HCT116 (cell line): ENCODE data around the gene CTNND2. TPM values are rescaled to one million over a fixed set of nuclear protein-coding genes. Genes with fewer than 3 reads are reported as not detected.

Experiments
- ATAC-seq: fragments of 200-7000 bp; cut with Tn5 transposase; 2 replicates; pipeline ENCODE4 v1.9.1; 2020; ENCODE audit warnings: mild to moderate bottlenecking, moderate library complexity
- BruUV-seq: library from RNA; stranded (reverse); fragments of 400-500 nt; replicated peaks from 2 replicates; lab custom pipeline; 2021; lab: Mats Ljungman, UMichigan
- CTCF ChIA-PET: fragments of 300-600 bp; sonication (Branson Sonifier 250); formaldehyde crosslinking; loops from one replicate; lab custom pipeline; 2021; ENCODE audit warnings: antibody characterized with exemption; lab: Charles Lee
- POLR2A ChIA-PET: fragments of 300-600, 350-600 bp; sonication (Branson Sonifier 250); formaldehyde crosslinking; loops from one replicate; lab custom pipeline; 2021; ENCODE audit warnings: antibody characterized with exemption; lab: Charles Lee
- RAD21 ChIA-PET, 2 experiments: fragments of 300-600 bp; sonication (Branson Sonifier 250); formaldehyde crosslinking; loops; one replicate each; lab custom pipeline; 2023; ENCODE audit warnings: low total read pairs in 2 of 2; ENCODE audit not compliant: uncharacterized antibody in 2 of 2, unreplicated experiment in 2 of 2, low non-redundant PET in 1 of 2; lab: Charles Lee
- DNase-seq: peaks from one replicate; pipeline ENCODE4 v3.0.0-alpha.2; 2010; ENCODE audit warnings: low read depth, low spot score
- H2AFZ ChIP-seq: fragments of 200-600 bp; shearing (Covaris generic), sonication (generic); 2 replicates; pipeline ENCODE4 v1.6.1; 2017; ENCODE audit warnings: low read depth, mixed run types, mixed read lengths, antibody characterized with exemption, low read length; ENCODE audit not compliant: poor library complexity, severe bottlenecking
- H3K27ac ChIP-seq: 2 replicates; pipeline ENCODE4 v1.5.1; 2012; ENCODE audit warnings: low read depth, low read length
- H3K27me3 ChIP-seq: fragments of 200-600 bp; sonication (generic); 2 replicates; pipeline ENCODE4 v1.6.1; 2016; ENCODE audit warnings: mixed run types, low read length, mixed read lengths; ENCODE audit not compliant: insufficient read depth
- H3K36me3 ChIP-seq, 2 experiments: fragments of 200-500 bp in 1 of 2; fragments of 200-600 bp in 1 of 2; sonication (Bioruptor generic) in 1 of 2; sonication (generic) in 1 of 2; 2 replicates each; pipeline versions ENCODE4 v1.5.1 to v1.6.1; 2014 to 2016; ENCODE audit warnings: low read length in 2 of 2, inconsistent platforms in 1 of 2, mixed read lengths in 1 of 2, mixed run types in 1 of 2; ENCODE audit not compliant: insufficient read depth in 2 of 2, control insufficient read depth in 1 of 2
- H3K4me1 ChIP-seq, 2 experiments: fragments of 200-600 bp in 1 of 2; sonication (generic) in 1 of 2; 2 replicates each; pipeline versions ENCODE4 v1.5.1 to v1.6.1; 2012 to 2017; ENCODE audit warnings: low read length in 2 of 2, inconsistent platforms in 1 of 2, mild to moderate bottlenecking in 1 of 2, mixed read lengths in 1 of 2, mixed run types in 1 of 2, moderate library complexity in 1 of 2; ENCODE audit not compliant: insufficient read depth in 2 of 2, control insufficient read depth in 1 of 2
- H3K4me2 ChIP-seq: fragments of 200-600 bp; sonication (generic); 2 replicates; pipeline ENCODE4 v1.6.1; 2017; ENCODE audit warnings: mixed run types, low read length, mixed read lengths
- H3K4me3 ChIP-seq, 2 experiments: fragments of 200-600 bp in 1 of 2; sonication (generic) in 1 of 2; replicated peaks in 1 of 2; 2 replicates each; pipeline ENCODE4 v1.5.1; 2011 to 2016; ENCODE audit warnings: low read length in 2 of 2, control low read depth in 1 of 2, low read depth in 1 of 2, mild to moderate bottlenecking in 1 of 2, mixed read lengths in 1 of 2, mixed run types in 1 of 2
- H3K79me2 ChIP-seq: fragments of 200-600 bp; sonication (generic); 2 replicates; pipeline ENCODE4 v1.6.1; 2017; ENCODE audit warnings: mild to moderate bottlenecking, mixed run types, low read length, moderate library complexity, mixed read lengths; ENCODE audit not compliant: insufficient read depth
- H3K9ac ChIP-seq: fragments of 200-600 bp; sonication (generic); 2 replicates; pipeline ENCODE4 v1.6.1; 2016; ENCODE audit warnings: low read length, mixed read lengths
- H3K9me2 ChIP-seq: fragments of 200-600 bp; sonication (generic), shearing (Covaris generic); 2 replicates; pipeline ENCODE4 v1.6.1; 2017; ENCODE audit warnings: mixed run types, mild to moderate bottlenecking, moderate library complexity; ENCODE audit not compliant: insufficient read depth
- H3K9me3 ChIP-seq, 2 experiments: fragments of 200-500 bp in 1 of 2; fragments of 200-600 bp in 1 of 2; sonication (Bioruptor generic) in 1 of 2; sonication (generic) in 1 of 2; 2 replicates each; pipeline ENCODE4 v1.6.1; 2014 to 2017; ENCODE audit warnings: low read length in 2 of 2, mixed read lengths in 2 of 2, inconsistent platforms in 1 of 2, low read depth in 1 of 2, mild to moderate bottlenecking in 1 of 2, mixed run types in 1 of 2, moderate library complexity in 1 of 2; ENCODE audit not compliant: control insufficient read depth in 1 of 2, insufficient read depth in 1 of 2
- H4K20me1 ChIP-seq: fragments of 200-600 bp; sonication (generic), shearing (Covaris generic); 2 replicates; pipeline ENCODE4 v1.6.1; 2017; ENCODE audit warnings: mixed run types, mild to moderate bottlenecking, moderate library complexity; ENCODE audit not compliant: insufficient read depth
- CEBPB ChIP-seq: IDR thresholded peaks from 2 replicates; pipeline ENCODE4 v1.6.1; 2012; ENCODE audit warnings: low read depth
- EGR1 ChIP-seq: IDR thresholded peaks from 2 replicates; pipeline ENCODE4 v1.6.1; 2012; ENCODE audit warnings: low read depth
- ELF1 ChIP-seq: IDR thresholded peaks from 2 replicates; pipeline ENCODE4 v1.6.1; 2012; ENCODE audit warnings: low read depth, borderline replicate concordance
- EZH2 ChIP-seq: fragments of 200-600 bp; sonication (generic); IDR thresholded peaks from 2 replicates; pipeline ENCODE4 v1.6.1; 2017; ENCODE audit warnings: antibody characterized with exemption, mixed run types
- FOSL1 ChIP-seq: IDR thresholded peaks from 2 replicates; pipeline ENCODE4 v1.6.1; 2012; ENCODE audit warnings: low read depth
- JUND ChIP-seq: IDR thresholded peaks from 2 replicates; pipeline ENCODE4 v1.6.1; 2012
- MAX ChIP-seq: IDR thresholded peaks from 2 replicates; pipeline ENCODE4 v1.6.1; 2012
- POLR2A ChIP-seq: IDR thresholded peaks from 2 replicates; pipeline ENCODE4 v1.7.0; 2011; ENCODE audit warnings: borderline replicate concordance; ENCODE audit not compliant: insufficient read depth, insufficient read length; ENCODE audit errors: extremely low read depth
- POLR2AphosphoS5 ChIP-seq: IDR thresholded peaks from 2 replicates; pipeline ENCODE4 v1.6.1; 2011; ENCODE audit warnings: mild to moderate bottlenecking, low read depth, low read length, moderate library complexity
- SP1 ChIP-seq: IDR thresholded peaks from 2 replicates; pipeline ENCODE4 v1.6.1; 2012; ENCODE audit warnings: low read depth
- YY1 ChIP-seq: IDR thresholded peaks from 2 replicates; pipeline ENCODE4 v1.6.1; 2011; ENCODE audit warnings: low read length, low read depth, moderate library complexity, mild to moderate bottlenecking; ENCODE audit not compliant: insufficient replicate concordance; ENCODE audit errors: extremely low read depth
- ZBTB33 ChIP-seq: IDR thresholded peaks from 2 replicates; pipeline ENCODE4 v1.6.1; 2011; ENCODE audit warnings: mild to moderate bottlenecking, low read length, moderate library complexity; ENCODE audit not compliant: insufficient replicate concordance; ENCODE audit errors: extremely low read depth
- intact Hi-C: fragments of 100-400 bp; cut with micrococcal nuclease; formaldehyde crosslinking; loops from 2 replicates; pipeline ENCODE4 v1.10.0; 2022
- total RNA-seq: library from RNA; stranded (reverse); gene quantifications from one replicate; pipeline ENCODE4 v1.2.1, GENCODE V29; 2021; ENCODE audit not compliant: unreplicated experiment
- TF ChIP-seq, protein P1 (sequence below): IDR thresholded peaks from 2 replicates; pipeline ENCODE4 v1.6.1; 2012; ENCODE audit warnings: low read depth
- TF ChIP-seq, protein P2 (sequence below): IDR thresholded peaks from 2 replicates; pipeline ENCODE4 v1.6.1; 2012
- TF ChIP-seq, protein P3 (sequence below), 3 experiments: fragments of 200-600 bp in 1 of 3; sonication (generic) in 1 of 3; IDR thresholded peaks in 2 of 3; conservative IDR thresholded peaks in 1 of 3; 2 replicates each; pipeline ENCODE4 v1.5.1; 2012 to 2017; ENCODE audit warnings: low read depth in 2 of 3, low read length in 2 of 3, antibody characterized with exemption in 1 of 3, borderline replicate concordance in 1 of 3, control low read depth in 1 of 3, mild to moderate bottlenecking in 1 of 3, mixed read lengths in 1 of 3, mixed run types in 1 of 3, moderate library complexity in 1 of 3; ENCODE audit not compliant: insufficient read depth in 1 of 3

CTNND2 gene
- total RNA-seq, 1 experiment from 2014 or later, result not detected

DNA sequence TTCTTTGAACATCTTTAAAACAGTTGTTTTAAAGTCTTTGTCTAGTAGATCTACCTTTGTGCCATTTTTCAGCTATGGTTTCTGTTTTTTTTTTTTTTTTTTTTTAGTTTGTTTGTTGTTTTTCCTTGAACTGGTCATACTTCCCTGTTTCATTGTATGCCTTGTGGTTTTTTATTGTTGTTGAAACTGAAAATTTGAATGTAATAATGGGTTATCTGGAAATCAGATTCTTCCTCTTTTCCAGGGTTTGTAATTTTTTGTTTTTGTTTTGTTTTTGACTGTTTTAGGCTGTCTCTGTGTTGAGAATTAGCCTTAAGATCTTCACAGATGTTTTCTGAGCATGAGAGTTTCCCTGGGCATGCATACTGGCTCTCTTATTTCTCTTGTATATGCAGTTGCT is 873.6 kb downstream of the CTNND2 start:
- H3K27ac ChIP-seq, result no peak overlapping the region
- H3K9ac ChIP-seq, result no peak overlapping the region
- BruUV-seq, result no TSS peak
- H3K9me2 ChIP-seq, result no peaks in the 10 kb centered on the region
- H3K27me3 ChIP-seq, result peaks cover 14% of the 10 kb centered on the region; the same call in 1 of the 2 replicates
- H3K9me3 ChIP-seq, result no peaks in the 10 kb centered on the region
- TF ChIP-seq, protein P1, sequence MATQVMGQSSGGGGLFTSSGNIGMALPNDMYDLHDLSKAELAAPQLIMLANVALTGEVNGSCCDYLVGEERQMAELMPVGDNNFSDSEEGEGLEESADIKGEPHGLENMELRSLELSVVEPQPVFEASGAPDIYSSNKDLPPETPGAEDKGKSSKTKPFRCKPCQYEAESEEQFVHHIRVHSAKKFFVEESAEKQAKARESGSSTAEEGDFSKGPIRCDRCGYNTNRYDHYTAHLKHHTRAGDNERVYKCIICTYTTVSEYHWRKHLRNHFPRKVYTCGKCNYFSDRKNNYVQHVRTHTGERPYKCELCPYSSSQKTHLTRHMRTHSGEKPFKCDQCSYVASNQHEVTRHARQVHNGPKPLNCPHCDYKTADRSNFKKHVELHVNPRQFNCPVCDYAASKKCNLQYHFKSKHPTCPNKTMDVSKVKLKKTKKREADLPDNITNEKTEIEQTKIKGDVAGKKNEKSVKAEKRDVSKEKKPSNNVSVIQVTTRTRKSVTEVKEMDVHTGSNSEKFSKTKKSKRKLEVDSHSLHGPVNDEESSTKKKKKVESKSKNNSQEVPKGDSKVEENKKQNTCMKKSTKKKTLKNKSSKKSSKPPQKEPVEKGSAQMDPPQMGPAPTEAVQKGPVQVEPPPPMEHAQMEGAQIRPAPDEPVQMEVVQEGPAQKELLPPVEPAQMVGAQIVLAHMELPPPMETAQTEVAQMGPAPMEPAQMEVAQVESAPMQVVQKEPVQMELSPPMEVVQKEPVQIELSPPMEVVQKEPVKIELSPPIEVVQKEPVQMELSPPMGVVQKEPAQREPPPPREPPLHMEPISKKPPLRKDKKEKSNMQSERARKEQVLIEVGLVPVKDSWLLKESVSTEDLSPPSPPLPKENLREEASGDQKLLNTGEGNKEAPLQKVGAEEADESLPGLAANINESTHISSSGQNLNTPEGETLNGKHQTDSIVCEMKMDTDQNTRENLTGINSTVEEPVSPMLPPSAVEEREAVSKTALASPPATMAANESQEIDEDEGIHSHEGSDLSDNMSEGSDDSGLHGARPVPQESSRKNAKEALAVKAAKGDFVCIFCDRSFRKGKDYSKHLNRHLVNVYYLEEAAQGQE, result no peak
- TF ChIP-seq, protein P2, sequence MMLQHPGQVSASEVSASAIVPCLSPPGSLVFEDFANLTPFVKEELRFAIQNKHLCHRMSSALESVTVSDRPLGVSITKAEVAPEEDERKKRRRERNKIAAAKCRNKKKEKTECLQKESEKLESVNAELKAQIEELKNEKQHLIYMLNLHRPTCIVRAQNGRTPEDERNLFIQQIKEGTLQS, result no peak
- TF ChIP-seq MAX (no peak), YY1 (no peak), SP1 (no peak), POLR2A (no peak), ELF1 (no peak), FOSL1 (no peak), JUND (no peak), CEBPB (no peak), POLR2AphosphoS5 (no peak), ZBTB33 (no peak), EZH2 (no peak), EGR1 (no peak)
- TF ChIP-seq, protein P3, sequence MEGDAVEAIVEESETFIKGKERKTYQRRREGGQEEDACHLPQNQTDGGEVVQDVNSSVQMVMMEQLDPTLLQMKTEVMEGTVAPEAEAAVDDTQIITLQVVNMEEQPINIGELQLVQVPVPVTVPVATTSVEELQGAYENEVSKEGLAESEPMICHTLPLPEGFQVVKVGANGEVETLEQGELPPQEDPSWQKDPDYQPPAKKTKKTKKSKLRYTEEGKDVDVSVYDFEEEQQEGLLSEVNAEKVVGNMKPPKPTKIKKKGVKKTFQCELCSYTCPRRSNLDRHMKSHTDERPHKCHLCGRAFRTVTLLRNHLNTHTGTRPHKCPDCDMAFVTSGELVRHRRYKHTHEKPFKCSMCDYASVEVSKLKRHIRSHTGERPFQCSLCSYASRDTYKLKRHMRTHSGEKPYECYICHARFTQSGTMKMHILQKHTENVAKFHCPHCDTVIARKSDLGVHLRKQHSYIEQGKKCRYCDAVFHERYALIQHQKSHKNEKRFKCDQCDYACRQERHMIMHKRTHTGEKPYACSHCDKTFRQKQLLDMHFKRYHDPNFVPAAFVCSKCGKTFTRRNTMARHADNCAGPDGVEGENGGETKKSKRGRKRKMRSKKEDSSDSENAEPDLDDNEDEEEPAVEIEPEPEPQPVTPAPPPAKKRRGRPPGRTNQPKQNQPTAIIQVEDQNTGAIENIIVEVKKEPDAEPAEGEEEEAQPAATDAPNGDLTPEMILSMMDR (IDR thresholded peaks at IDR 0.05 in 2 of 3, conservative IDR thresholded peaks at IDR 0.05 in 1 of 3; ENCODE audit: borderline replicate concordance in 1 of 3, insufficient read depth in 1 of 3, low read depth in 2 of 3, low read length in 2 of 3), result no peak
- H3K79me2 ChIP-seq, result no peaks in the 10 kb centered on the region
- intact Hi-C loops, result no loop called here
- no peaks in the 10 kb centered on the region for H3K4me1 ChIP-seq
- ChIA-PET POLR2A (no interaction called here), CTCF (no interaction called here), RAD21 (no interaction called here)
- no peaks in the 10 kb centered on the region for H4K20me1 ChIP-seq
- no peak overlapping the region for H3K4me3 ChIP-seq
- ATAC-seq, result no peak
- no peak for DNase-seq
- H3K4me2 ChIP-seq, result no peak overlapping the region
- no peaks in the 10 kb centered on the region for H3K36me3 ChIP-seq
- H2AFZ ChIP-seq, result no peak overlapping the region
